A549 (cell line): ENCODE data around the gene MAFF.

Experiments used
- CTCF ChIP-seq: fragments of >200 bp; sonication (Bioruptor Twin); formaldehyde crosslinking; IDR thresholded peaks from 3 replicates; pipeline ENCODE4 v1.5.1; 2016
- EP300 ChIP-seq, 2 experiments: fragments of >200 bp; sonication (Bioruptor Twin); formaldehyde crosslinking; IDR thresholded peaks; 2 replicates in 1 of 2; 3 replicates in 1 of 2; pipeline ENCODE4 v1.6.1; 2016 to 2017
- FOSL2 ChIP-seq, 2 experiments: fragments of 450-650 bp in 1 of 2; fragments of >200 bp in 1 of 2; sonication (Bioruptor Twin) in 1 of 2; formaldehyde crosslinking; IDR thresholded peaks; 2 replicates each; pipeline versions ENCODE4 v1.5.0 to v1.6.1; 2016 to 2020; ENCODE audit warnings: mild to moderate bottlenecking in 1 of 2, moderate library complexity in 1 of 2
- HDAC2 ChIP-seq: fragments of 200-600 bp; sonication (generic); IDR thresholded peaks from 2 replicates; pipeline ENCODE4 v1.6.1; 2016
- MAFK ChIP-seq: fragments of 450-650 bp; IDR thresholded peaks from 2 replicates; pipeline ENCODE4 v1.6.1; 2014; ENCODE audit not compliant: partially characterized antibody
- TF ChIP-seq, protein P1 (sequence below): fragments of 450-650 bp; IDR thresholded peaks from 2 replicates; pipeline ENCODE4 v1.6.1; 2014; ENCODE audit warnings: antibody characterized with exemption

- no peak for TF ChIP-seq MAFK
- TF ChIP-seq, protein P1, sequence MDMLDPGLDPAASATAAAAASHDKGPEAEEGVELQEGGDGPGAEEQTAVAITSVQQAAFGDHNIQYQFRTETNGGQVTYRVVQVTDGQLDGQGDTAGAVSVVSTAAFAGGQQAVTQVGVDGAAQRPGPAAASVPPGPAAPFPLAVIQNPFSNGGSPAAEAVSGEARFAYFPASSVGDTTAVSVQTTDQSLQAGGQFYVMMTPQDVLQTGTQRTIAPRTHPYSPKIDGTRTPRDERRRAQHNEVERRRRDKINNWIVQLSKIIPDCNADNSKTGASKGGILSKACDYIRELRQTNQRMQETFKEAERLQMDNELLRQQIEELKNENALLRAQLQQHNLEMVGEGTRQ, result no peak
- no peak for TF ChIP-seq EP300 (IDR thresholded peaks at IDR 0.05)
- no peak for TF ChIP-seq FOSL2 (IDR thresholded peaks at IDR 0.05)
- TF ChIP-seq FOSL2 (CRISPR knock-in tag; IDR thresholded peaks at IDR 0.05), result no peak
- TF ChIP-seq HDAC2, result no peak
- no peak for TF ChIP-seq CTCF
Measured at GRCh38 chr22:38203090-38203810, 1.5 kb downstream of the MAFF start.
